ENCODE results near the gene IL1RAPL2. TPM values are rescaled to one million over a fixed set of nuclear protein-coding genes. Genes with fewer than 3 reads are reported as not detected.

The IL1RAPL2 gene
- total RNA-seq, 1 experiment from 2014 or later = not detected

GRCh38 chrX:105168577-105168976 is 602.6 kb downstream of the IL1RAPL2 start:
- H3K4me1 ChIP-seq (ENCODE audit: control insufficient read depth, insufficient read depth, low read length) = no peaks in the 10 kb centered on the region
- no peaks in the 10 kb centered on the region for H3K27me3 ChIP-seq (ENCODE audit: control insufficient read depth, insufficient read depth, low read length)
- H3K36me3 ChIP-seq (ENCODE audit: control insufficient read depth, insufficient read depth, low read length) = no peaks in the 10 kb centered on the region
- ATAC-seq = no peak
- BruUV-seq (replicated peaks) = no TSS peak
- no peak for DNase-seq (ENCODE audit: low read depth, low spot score)
- in situ Hi-C loops (cut with HindIII; ENCODE audit: low pct_unique_long_range_greater_than_20kb, low sequenced_read_pairs) = no loop called here
- POLR2A ChIA-PET = no interaction called here
- no peak overlapping the region for H3K27ac ChIP-seq (ENCODE audit: low read length)
- TF ChIP-seq SIN3A (IDR thresholded peaks at IDR 0.05; ENCODE audit: borderline replicate concordance, insufficient read depth, low read depth, low read length) (no peak), POLR2AphosphoS5 (IDR thresholded peaks at IDR 0.05; ENCODE audit: low read depth, low read length) (no peak), CTCF (IDR thresholded peaks at IDR 0.05) (no peak), TCF7L2 (IDR thresholded peaks at IDR 0.05; ENCODE audit: low read depth, low read length) (no peak), REST (IDR thresholded peaks at IDR 0.05; ENCODE audit: insufficient read depth in 1 of 2, low read depth in 2 of 2, low read length in 1 of 2) (no peak)
- H3K9me3 ChIP-seq (ENCODE audit: control insufficient read depth, insufficient read depth, low read depth, low read length) = no peaks in the 10 kb centered on the region
- no peak overlapping the region for H3K4me3 ChIP-seq (ENCODE audit: low read depth in 2 of 2, low read length in 2 of 2)
- CTCF ChIA-PET = no interaction called here
- intact Hi-C loops (cut with micrococcal nuclease; ENCODE audit: unreplicated experiment) = no loop called here

GRCh38 chrX:105173071-105173470 is 607.1 kb downstream of the IL1RAPL2 start:
- POLR2A ChIA-PET = no interaction called here
- H3K27ac ChIP-seq (ENCODE audit: low read length) = no peak overlapping the region
- in situ Hi-C loops (cut with HindIII; ENCODE audit: low pct_unique_long_range_greater_than_20kb, low sequenced_read_pairs) = no loop called here

More at GRCh38 chrX:105173071-105173470, 607.1 kb downstream of the IL1RAPL2 start:
- TF ChIP-seq CTCF (IDR thresholded peaks at IDR 0.05) (no peak), TCF7L2 (IDR thresholded peaks at IDR 0.05; ENCODE audit: low read depth, low read length) (no peak), SIN3A (IDR thresholded peaks at IDR 0.05; ENCODE audit: borderline replicate concordance, insufficient read depth, low read depth, low read length) (no peak), REST (IDR thresholded peaks at IDR 0.05; ENCODE audit: insufficient read depth in 1 of 2, low read depth in 2 of 2, low read length in 1 of 2) (no peak), POLR2AphosphoS5 (IDR thresholded peaks at IDR 0.05; ENCODE audit: low read depth, low read length) (no peak)
- no peak overlapping the region for H3K4me3 ChIP-seq (ENCODE audit: low read depth in 2 of 2, low read length in 2 of 2)
- H3K36me3 ChIP-seq (ENCODE audit: control insufficient read depth, insufficient read depth, low read length) = no peaks in the 10 kb centered on the region
- ATAC-seq (no peak), DNase-seq (ENCODE audit: low read depth, low spot score) (no peak)
- intact Hi-C loops (cut with micrococcal nuclease; ENCODE audit: unreplicated experiment) = no loop called here
- CTCF ChIA-PET = no interaction called here
- no peaks in the 10 kb centered on the region for H3K27me3 ChIP-seq (ENCODE audit: control insufficient read depth, insufficient read depth, low read length)
- H3K9me3 ChIP-seq (ENCODE audit: control insufficient read depth, insufficient read depth, low read depth, low read length) = no peaks in the 10 kb centered on the region
- no peaks in the 10 kb centered on the region for H3K4me1 ChIP-seq (ENCODE audit: control insufficient read depth, insufficient read depth, low read length)
- BruUV-seq (replicated peaks) = no TSS peak
